Stimulated activated naive CD8-positive, alpha-beta T cell treated with anti-CD3 and anti-CD28 coated beads, Interleukin-15, Interleukin-2, amounts not matched to agents 100 ng/mL and 50 ng/mL, for 24 hours (primary cell): Measurements from ENCODE around the gene ATP5MG.

ENCODE experiments used
- H3K27ac Mint-ChIP-seq: one replicate; pipeline ENCODE4 v1.8.0; 2021; ENCODE audit warnings: mild to moderate bottlenecking, mixed read lengths
- H3K27me3 Mint-ChIP-seq: one replicate; pipeline ENCODE4 v1.8.0; 2021; ENCODE audit warnings: mixed read lengths
- H3K36me3 Mint-ChIP-seq: one replicate; pipeline ENCODE4 v1.8.0; 2021; ENCODE audit warnings: low read depth, mixed read lengths
- H3K4me1 Mint-ChIP-seq: one replicate; pipeline ENCODE4 v1.8.0; 2021; ENCODE audit warnings: low read depth, mixed read lengths
- H3K4me3 Mint-ChIP-seq: one replicate; pipeline ENCODE4 v1.8.0; 2021; ENCODE audit warnings: mild to moderate bottlenecking, mixed read lengths
- H3K9me3 Mint-ChIP-seq: one replicate; pipeline ENCODE4 v1.8.0; 2021; ENCODE audit warnings: mixed read lengths

The ATP5MG gene

DNA sequence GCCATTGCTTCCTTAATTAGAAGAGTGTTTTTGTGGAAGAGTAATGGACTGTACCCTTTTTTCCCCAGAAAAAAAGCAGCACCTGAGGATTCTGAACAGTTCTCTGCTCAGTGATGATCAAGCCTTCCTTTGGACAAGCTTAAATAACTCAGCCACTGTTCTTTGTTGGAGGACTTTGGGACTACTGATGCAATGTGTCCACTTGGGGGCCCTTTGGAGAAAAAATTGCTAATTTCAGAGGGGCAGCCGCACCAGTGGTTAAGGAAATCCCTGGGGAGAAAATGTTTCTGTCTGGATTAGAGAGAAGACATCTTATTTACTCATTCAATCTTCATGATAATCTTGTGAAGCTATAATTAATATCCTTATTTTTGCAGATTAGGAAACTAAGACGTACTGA lies 29.6 kb downstream of the ATP5MG start:
- Mint-ChIP-seq H3K4me1 (peaks cover 16% of the 10 kb centered on the region), H3K4me3 (no peak overlapping the region), H3K27me3 (no peaks in the 10 kb centered on the region), H3K27ac (no peak overlapping the region), H3K36me3 (no peaks in the 10 kb centered on the region), H3K9me3 (no peaks in the 10 kb centered on the region)

DNA sequence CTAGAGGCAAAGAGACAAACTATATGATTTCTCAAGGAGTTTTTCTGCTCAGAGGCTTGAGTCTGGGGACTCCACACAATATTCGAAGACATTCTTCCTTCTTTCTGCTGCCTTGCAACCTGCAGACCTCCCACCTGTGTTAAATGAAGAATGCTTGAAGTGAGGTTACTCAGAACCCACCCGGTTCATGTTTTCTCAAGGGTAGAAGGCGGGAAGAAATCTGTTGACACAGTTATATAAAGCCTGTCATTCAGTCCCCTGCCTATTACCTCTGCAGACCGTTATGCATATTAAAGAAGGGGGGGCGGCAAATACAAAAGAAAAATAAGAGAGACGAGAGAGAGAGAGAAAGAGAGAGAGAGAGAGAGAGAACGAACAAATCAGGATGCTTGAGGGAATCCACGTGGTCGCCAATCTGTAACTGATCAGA lies 32.7 kb downstream of the ATP5MG start:
- H3K36me3 Mint-ChIP-seq: peaks cover 5% of the 10 kb centered on the region
- peaks cover 22% of the 10 kb centered on the region for H3K4me1 Mint-ChIP-seq
- peak overlapping the region; percentile 89 for H3K4me3 Mint-ChIP-seq
- peak overlapping the region; percentile 90 for H3K27ac Mint-ChIP-seq
- no peaks in the 10 kb centered on the region for H3K9me3 Mint-ChIP-seq
- no peaks in the 10 kb centered on the region for H3K27me3 Mint-ChIP-seq

DNA sequence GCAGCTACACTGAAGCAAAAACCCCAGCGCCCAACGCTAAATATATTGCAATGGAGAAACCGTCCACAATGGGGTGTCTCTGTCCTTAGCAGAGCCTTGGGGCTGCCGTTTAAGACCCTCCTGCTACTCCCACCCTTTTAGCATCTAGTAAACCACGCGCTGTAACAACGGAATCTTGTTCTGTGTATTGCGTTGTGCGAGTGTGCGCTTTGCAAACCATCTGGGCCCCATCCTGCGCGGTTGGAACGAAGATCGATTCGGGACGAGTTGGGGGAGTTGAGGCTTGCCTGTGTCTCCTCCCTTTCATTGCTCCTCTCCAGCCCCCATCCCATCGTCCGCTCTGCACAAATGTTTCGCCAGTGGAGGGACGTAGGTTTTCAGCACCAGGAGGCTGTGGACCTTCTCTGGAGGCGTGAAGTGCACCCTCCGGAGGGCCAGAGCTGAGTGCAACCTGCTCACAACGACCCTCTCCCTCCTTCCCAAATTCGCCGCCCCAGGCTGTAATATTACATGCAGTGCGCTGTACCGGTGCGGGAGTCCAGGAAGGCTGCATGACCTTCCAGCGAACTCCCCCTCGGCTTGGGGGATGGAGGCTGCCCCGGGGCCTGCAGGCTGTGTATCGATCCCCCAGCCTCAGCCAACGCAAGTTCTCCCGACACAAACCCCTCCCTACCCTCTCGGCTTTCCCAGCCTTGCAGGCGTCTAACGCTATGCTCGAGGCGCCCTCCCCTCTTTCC lies 33.3 kb downstream of the ATP5MG start:
- peak overlapping the region; percentile 90 for H3K27ac Mint-ChIP-seq
- H3K9me3 Mint-ChIP-seq: no peaks in the 10 kb centered on the region
- peak overlapping the region; percentile 89 for H3K4me3 Mint-ChIP-seq
- H3K27me3 Mint-ChIP-seq: no peaks in the 10 kb centered on the region
- peaks cover 11% of the 10 kb centered on the region for H3K36me3 Mint-ChIP-seq
- peaks cover 28% of the 10 kb centered on the region for H3K4me1 Mint-ChIP-seq

DNA sequence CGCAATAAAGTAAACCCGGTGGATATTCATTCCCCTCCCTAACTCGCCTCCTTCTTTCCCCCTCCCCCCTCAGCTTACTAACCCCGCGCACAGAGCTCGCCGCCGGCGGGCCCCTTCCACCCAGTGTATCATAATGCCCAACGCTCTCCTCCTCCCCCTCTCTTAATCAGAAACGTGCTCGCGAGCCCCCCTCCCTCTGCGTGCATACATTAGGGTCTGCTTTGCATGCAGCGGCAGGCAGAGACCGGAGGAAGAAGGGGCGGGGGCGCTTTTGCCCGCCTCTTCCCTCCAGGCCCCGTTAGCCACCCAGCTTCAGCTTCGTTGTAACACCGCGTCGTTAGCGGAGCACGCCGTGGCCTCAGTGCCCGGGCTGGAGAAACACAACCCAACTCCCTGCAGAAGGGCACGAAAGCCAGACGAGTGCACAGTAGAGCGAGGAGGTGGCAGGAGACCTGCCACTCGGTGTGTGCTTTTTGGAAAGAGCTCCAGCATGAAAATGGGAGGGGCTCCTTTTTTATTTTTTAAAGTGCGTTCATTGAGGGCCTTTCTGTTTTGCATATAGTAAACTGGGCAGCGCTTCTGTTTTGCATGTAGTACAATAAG lies 34.0 kb downstream of the ATP5MG start:
- no peaks in the 10 kb centered on the region for H3K27me3 Mint-ChIP-seq
- H3K4me3 Mint-ChIP-seq: peak overlapping the region; percentile 89
- no peaks in the 10 kb centered on the region for H3K9me3 Mint-ChIP-seq
- H3K4me1 Mint-ChIP-seq: peaks cover 34% of the 10 kb centered on the region
- H3K36me3 Mint-ChIP-seq: peaks cover 17% of the 10 kb centered on the region
- H3K27ac Mint-ChIP-seq: peak overlapping the region; percentile 90

DNA sequence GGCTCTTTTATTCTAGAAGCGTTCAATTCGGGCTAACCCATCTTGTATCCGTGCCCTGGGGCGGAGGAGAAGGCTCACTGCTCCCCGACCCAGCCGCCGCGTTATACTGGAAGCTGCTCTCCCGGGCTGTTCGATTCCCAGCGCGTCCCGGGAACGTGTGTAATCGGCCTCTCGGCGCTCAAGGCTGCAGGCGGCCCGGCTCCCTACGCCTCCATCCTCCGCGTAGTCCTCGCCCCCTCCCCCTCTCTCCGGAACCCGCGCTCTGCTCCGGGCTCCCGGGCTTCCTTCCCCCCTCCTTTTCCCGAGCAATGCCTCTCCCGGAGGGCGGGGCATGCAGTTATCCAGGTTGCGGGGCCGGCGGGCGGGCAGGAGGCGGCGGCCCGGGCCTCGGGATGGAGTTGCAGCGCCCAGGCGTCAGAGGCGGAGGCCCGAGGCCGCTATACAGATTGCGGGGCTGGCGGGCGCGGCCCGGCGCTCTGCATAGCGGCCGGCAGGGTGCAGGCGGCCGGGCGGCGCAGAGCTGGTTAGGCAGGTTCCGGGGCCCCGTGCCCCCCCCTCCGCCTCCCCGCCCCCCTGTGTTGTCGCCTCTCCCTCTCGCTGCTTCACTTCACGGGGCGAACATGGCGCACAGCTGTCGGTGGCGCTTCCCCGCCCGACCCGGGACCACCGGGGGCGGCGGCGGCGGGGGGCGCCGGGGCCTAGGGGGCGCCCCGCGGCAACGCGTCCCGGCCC lies 34.7 kb downstream of the ATP5MG start, which contains the start of gene KMT2A:
KMT2A (plus strand) TSS at position 600 of the 732 bp plus-strand sequence; CDS start at position 621, 21 bp downstream.
- no peaks in the 10 kb centered on the region for H3K9me3 Mint-ChIP-seq
- peak within 1 kb of the TSS; percentile 92 for H3K27ac Mint-ChIP-seq
- peaks cover 24% of the 10 kb centered on the region for H3K36me3 Mint-ChIP-seq
- H3K4me3 Mint-ChIP-seq: peak within 1 kb of the TSS; percentile 90
- H3K27me3 Mint-ChIP-seq: no peaks in the 10 kb centered on the region
- peaks cover 41% of the 10 kb centered on the region for H3K4me1 Mint-ChIP-seq

GRCh38 chr11:118436639-118437207 lies 35.3 kb downstream of the ATP5MG start:
- Mint-ChIP-seq H3K4me1 (peaks cover 48% of the 10 kb centered on the region), H3K36me3 (peaks cover 28% of the 10 kb centered on the region), H3K27me3 (no peaks in the 10 kb centered on the region)

GRCh38 chr11:118437208-118438125 lies 36.1 kb downstream of the ATP5MG start:
- Mint-ChIP-seq H3K27me3 (no peaks in the 10 kb centered on the region), H3K9me3 (no peaks in the 10 kb centered on the region), H3K4me1 (peaks cover 55% of the 10 kb centered on the region)

More at GRCh38 chr11:118436639-118437207, 35.3 kb downstream of the ATP5MG start:
- no peaks in the 10 kb centered on the region for H3K9me3 Mint-ChIP-seq
- H3K4me3 Mint-ChIP-seq: peak overlapping the region; percentile 90
- peak overlapping the region; percentile 92 for H3K27ac Mint-ChIP-seq

GRCh38 chr11:118438314-118438931 lies 37.0 kb downstream of the ATP5MG start:
- no peaks in the 10 kb centered on the region for H3K9me3 Mint-ChIP-seq
- peak overlapping the region; percentile 92 for H3K27ac Mint-ChIP-seq
- peak overlapping the region; percentile 90 for H3K4me3 Mint-ChIP-seq
- no peaks in the 10 kb centered on the region for H3K27me3 Mint-ChIP-seq
- peaks cover 65% of the 10 kb centered on the region for H3K4me1 Mint-ChIP-seq
- peaks cover 34% of the 10 kb centered on the region for H3K36me3 Mint-ChIP-seq

More at GRCh38 chr11:118437208-118438125, 36.1 kb downstream of the ATP5MG start:
- Mint-ChIP-seq H3K36me3 (peaks cover 34% of the 10 kb centered on the region), H3K27ac (peak overlapping the region; percentile 92), H3K4me3 (peak overlapping the region; percentile 90)

DNA sequence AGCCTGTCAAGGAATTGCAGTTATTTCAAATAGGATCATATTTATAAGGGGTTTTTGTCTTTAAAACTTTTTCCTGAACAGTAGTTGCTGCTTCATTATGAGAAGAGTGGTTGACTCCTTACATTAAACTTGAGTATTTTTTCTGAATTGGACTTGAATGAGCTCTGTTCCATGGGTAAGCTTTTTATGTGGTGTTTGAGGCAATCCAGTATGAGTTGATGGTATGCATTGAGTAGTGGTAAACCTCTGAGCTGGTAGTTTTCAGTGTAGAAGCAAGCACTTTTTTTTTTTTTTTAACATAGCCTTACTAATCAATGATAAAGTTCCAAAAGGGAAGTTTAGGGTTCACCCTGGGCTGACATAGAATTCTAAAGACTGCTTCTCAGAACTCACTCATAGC lies 38.2 kb downstream of the ATP5MG start:
- Mint-ChIP-seq H3K27me3 (no peaks in the 10 kb centered on the region), H3K27ac (peak overlapping the region; percentile 81), H3K4me3 (peak overlapping the region; percentile 90), H3K36me3 (peaks cover 34% of the 10 kb centered on the region), H3K9me3 (no peaks in the 10 kb centered on the region), H3K4me1 (peaks cover 68% of the 10 kb centered on the region)

DNA sequence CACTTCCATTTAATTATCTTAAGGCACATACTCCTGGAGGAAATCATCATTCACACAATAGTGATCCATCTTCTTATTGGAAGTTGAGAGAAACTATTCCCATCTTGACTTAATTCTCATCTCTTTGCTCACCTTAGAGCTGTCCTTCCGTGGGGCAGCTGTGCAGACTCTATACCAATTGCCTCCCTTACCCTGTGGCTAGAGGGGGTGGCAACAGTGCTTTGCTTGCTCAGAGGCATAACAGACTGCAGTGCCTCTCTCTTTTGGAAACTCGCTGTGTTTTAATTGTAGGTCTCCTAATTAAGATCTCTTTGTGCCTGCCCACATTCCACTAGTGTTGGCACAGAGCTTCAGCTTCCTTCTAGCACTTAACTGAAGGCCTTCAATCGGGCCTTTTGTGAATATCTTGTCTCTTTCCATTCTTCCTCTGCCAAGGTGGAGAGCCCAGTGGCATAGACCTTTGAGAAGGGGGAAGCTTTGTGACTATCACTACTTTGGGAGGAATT lies 40.4 kb downstream of the ATP5MG start:
- H3K36me3 Mint-ChIP-seq: peaks cover 49% of the 10 kb centered on the region
- peaks cover 78% of the 10 kb centered on the region for H3K4me1 Mint-ChIP-seq
- no peaks in the 10 kb centered on the region for H3K9me3 Mint-ChIP-seq
- no peaks in the 10 kb centered on the region for H3K27me3 Mint-ChIP-seq
- peak overlapping the region; percentile 80 for H3K27ac Mint-ChIP-seq
- H3K4me3 Mint-ChIP-seq: peak overlapping the region; percentile 43

DNA sequence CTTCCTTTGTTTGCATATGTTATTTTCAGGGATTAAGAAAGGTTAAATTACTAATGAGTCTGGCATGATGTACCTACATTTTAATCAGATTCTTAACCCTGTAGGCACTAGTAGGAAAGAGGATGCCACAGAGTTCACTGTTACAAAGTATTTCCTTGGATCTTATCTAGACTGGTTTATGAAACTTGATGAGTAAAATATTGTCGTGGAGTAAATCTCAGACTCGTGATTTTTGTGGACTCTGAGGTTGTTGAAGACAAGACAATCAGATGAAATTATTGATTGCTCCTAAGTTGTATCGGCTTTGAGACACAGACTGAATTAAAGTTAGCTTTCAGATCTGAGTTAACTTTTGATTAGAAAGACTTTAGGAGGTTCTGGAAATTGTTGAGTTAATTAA lies 40.9 kb downstream of the ATP5MG start:
- Mint-ChIP-seq H3K4me3 (peak overlapping the region; percentile 43), H3K36me3 (peaks cover 54% of the 10 kb centered on the region), H3K27me3 (no peaks in the 10 kb centered on the region), H3K27ac (peak overlapping the region; percentile 80), H3K9me3 (no peaks in the 10 kb centered on the region), H3K4me1 (peaks cover 83% of the 10 kb centered on the region)

- Mint-ChIP-seq H3K4me1 (peaks cover 91% of the 10 kb centered on the region), H3K9me3 (no peaks in the 10 kb centered on the region), H3K36me3 (peaks cover 61% of the 10 kb centered on the region), H3K4me3 (peak overlapping the region; percentile 43), H3K27ac (peak overlapping the region; percentile 84), H3K27me3 (no peaks in the 10 kb centered on the region)
These were observed 41.6 kb downstream of the ATP5MG start for GRCh38 chr11:118442908-118443589.
